PC-9 (cell line): ENCODE measurements around the gene PIAS2. TPM values are rescaled to one million over a fixed set of nuclear protein-coding genes. Genes with fewer than 3 reads are reported as not detected.
"Not testable (repeated sequence)": the region's sequence is repeated elsewhere in the genome, so short reads cannot be mapped to it uniquely, and the experiment has no call there.

Source experiments
- BruUV-seq: library from RNA; stranded (reverse); fragments of 400-500 nt; replicated peaks from 2 replicates; lab custom pipeline; 2021; lab: Mats Ljungman, UMichigan
- CTCF ChIA-PET: fragments of 300-600 bp; sonication (Branson Sonifier 250); formaldehyde crosslinking; loops from one replicate; lab custom pipeline; 2022; ENCODE audit warnings: antibody characterized with exemption; lab: Charles Lee
- POLR2A ChIA-PET: fragments of 300-600 bp; sonication (Branson Sonifier 250); formaldehyde crosslinking; loops from one replicate; lab custom pipeline; 2022; ENCODE audit warnings: antibody characterized with exemption; ENCODE audit not compliant: unreplicated experiment; lab: Charles Lee
- DNase-seq, 2 experiments: peaks; one replicate each; pipeline versions ENCODE4 v3.0.0 to v3.0.0-alpha.2; 2015 to 2022; ENCODE audit warnings: mixed read lengths in 1 of 2
- H2AFZ ChIP-seq: fragments of 200-600 bp; sonication (generic); 2 replicates; pipeline ENCODE4 v1.8.1; 2017; ENCODE audit warnings: antibody characterized with exemption
- H3F3A ChIP-seq: fragments of 200-600 bp; sonication (generic); 2 replicates; pipeline ENCODE4 v1.8.1; 2017; ENCODE audit warnings: antibody characterized with exemption, mild to moderate bottlenecking, low read depth; ENCODE audit not compliant: insufficient read depth
- H3K27ac ChIP-seq: fragments of 200-600 bp; sonication (generic); 2 replicates; pipeline ENCODE4 v1.6.1; 2016; ENCODE audit warnings: mixed run types
- H3K27me3 ChIP-seq: fragments of 200-600 bp; sonication (generic); 2 replicates; pipeline ENCODE4 v1.6.1; 2016; ENCODE audit warnings: low read depth, mixed run types; ENCODE audit not compliant: insufficient read depth
- H3K36me3 ChIP-seq: fragments of 200-600 bp; sonication (generic); 2 replicates; pipeline ENCODE4 v1.6.1; 2016; ENCODE audit warnings: low read depth, mixed run types
- H3K4me1 ChIP-seq: fragments of 200-600 bp; sonication (generic); replicated peaks from 2 replicates; pipeline ENCODE4 v1.6.1; 2016; ENCODE audit warnings: mixed run types; ENCODE audit not compliant: insufficient read depth
- H3K4me2 ChIP-seq: fragments of 200-600 bp; sonication (generic); 2 replicates; pipeline ENCODE4 v1.6.1; 2017; ENCODE audit warnings: mixed run types
- H3K4me3 ChIP-seq: fragments of 200-600 bp; sonication (generic); 2 replicates; pipeline ENCODE4 v1.6.1; 2016; ENCODE audit warnings: mixed run types
- H3K79me2 ChIP-seq: fragments of 200-600 bp; sonication (generic); 2 replicates; pipeline ENCODE4 v1.6.1; 2017; ENCODE audit warnings: low read depth, mixed run types
- H3K9me2 ChIP-seq: fragments of 200-600 bp; sonication (generic); 2 replicates; pipeline ENCODE4 v1.8.1; 2017; ENCODE audit warnings: mild to moderate bottlenecking; ENCODE audit not compliant: insufficient read depth
- H3K9me3 ChIP-seq: fragments of 200-600 bp; sonication (generic); 2 replicates; pipeline ENCODE4 v1.8.1; 2016; ENCODE audit warnings: low read depth; ENCODE audit not compliant: insufficient read depth
- H4K20me1 ChIP-seq: fragments of 200-600 bp; sonication (generic); 2 replicates; pipeline ENCODE4 v1.8.1; 2017; ENCODE audit not compliant: insufficient read depth
- EZH2 ChIP-seq: fragments of 200-600 bp; sonication (generic); IDR thresholded peaks from 2 replicates; pipeline ENCODE4 v1.8.0; 2017; ENCODE audit warnings: antibody characterized with exemption, low read depth
- intact Hi-C: fragments of 100-400 bp; cut with micrococcal nuclease; formaldehyde crosslinking; loops from one replicate; pipeline ENCODE4 v1.10.0; 2022; ENCODE audit not compliant: unreplicated experiment
- total RNA-seq: library from RNA; stranded (reverse); gene quantifications from 2 replicates; pipeline ENCODE4 v1.2.3, GENCODE V29; 2021
- TF ChIP-seq, protein P1 (sequence below): fragments of 200-600 bp; sonication (generic); conservative IDR thresholded peaks from 2 replicates; pipeline ENCODE4 v1.6.1; 2017; ENCODE audit warnings: mixed run types, antibody characterized with exemption, mild to moderate bottlenecking, moderate library complexity

PIAS2 gene
- total RNA-seq, 1 experiment from 2014 or later: 17.5 TPM

DNA sequence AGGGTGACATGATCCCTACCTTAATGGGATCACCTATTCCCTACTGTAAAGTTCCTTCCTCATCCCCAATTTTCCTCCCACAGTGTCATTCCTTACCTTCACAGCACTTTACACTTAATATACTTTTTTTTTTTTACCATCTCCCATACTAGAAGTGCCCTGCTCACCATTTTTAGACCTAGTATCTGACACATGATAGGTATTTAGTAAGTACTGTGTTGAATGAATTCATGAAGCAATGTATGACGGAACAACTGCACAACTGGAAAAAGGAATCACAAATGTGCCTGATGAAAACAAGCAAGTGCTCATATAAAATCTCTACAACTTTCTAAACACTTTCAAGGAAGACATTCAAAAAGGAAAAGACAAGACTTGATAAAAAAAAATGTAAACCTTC, 83.4 kb downstream of the PIAS2 start:
- TF ChIP-seq EZH2: no peak
- no peaks in the 10 kb centered on the region; the same call in 1 of the 2 replicates for H3K36me3 ChIP-seq
- CTCF ChIA-PET: no interaction called here
- no peaks in the 10 kb centered on the region for H3K9me3 ChIP-seq
- H3K27ac ChIP-seq: no peak overlapping the region
- H2AFZ ChIP-seq: no peak overlapping the region
- no TSS peak for BruUV-seq
- DNase-seq: no peak
- POLR2A ChIA-PET: no interaction called here
- no peaks in the 10 kb centered on the region for H3K9me2 ChIP-seq
- H3F3A ChIP-seq: no peaks in the 10 kb centered on the region
- H3K4me2 ChIP-seq: no peak overlapping the region
- H4K20me1 ChIP-seq: no peaks in the 10 kb centered on the region
- H3K27me3 ChIP-seq: no peaks in the 10 kb centered on the region
- no peaks in the 10 kb centered on the region for H3K79me2 ChIP-seq
- no peaks in the 10 kb centered on the region for H3K4me1 ChIP-seq
- intact Hi-C loops: no loop called here
- H3K4me3 ChIP-seq: no peak overlapping the region

DNA sequence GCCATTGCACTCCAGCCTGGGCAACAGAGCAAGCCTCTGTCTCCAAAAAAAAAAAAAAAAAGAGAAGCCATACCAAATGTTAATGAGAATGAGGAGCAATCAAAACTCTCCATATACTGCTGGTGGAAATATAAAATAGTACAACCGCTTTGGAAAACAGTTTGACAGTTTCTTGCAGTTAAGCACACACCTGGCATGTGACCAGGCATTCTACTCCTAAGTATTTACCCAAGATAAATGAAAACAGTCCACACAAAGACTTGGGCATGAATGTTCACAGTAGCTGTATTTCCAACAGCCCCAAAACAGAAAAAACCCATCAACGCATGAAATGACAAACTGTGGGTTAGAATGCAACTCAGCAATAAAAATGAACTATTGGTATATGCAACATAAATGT, 84.5 kb downstream of the PIAS2 start:
- no peaks in the 10 kb centered on the region; the same call in 1 of the 2 replicates for H3K36me3 ChIP-seq
- ChIA-PET CTCF (no interaction called here), POLR2A (no interaction called here)
- H3K4me3 ChIP-seq: no peak overlapping the region
- no peaks in the 10 kb centered on the region for H4K20me1 ChIP-seq
- no peaks in the 10 kb centered on the region for H3K9me2 ChIP-seq
- no peaks in the 10 kb centered on the region for H3K27me3 ChIP-seq
- H3F3A ChIP-seq: no peaks in the 10 kb centered on the region
- H3K4me2 ChIP-seq: no peak overlapping the region
- intact Hi-C loops: no loop called here
- no peak for TF ChIP-seq EZH2
- TF ChIP-seq, protein P1, sequence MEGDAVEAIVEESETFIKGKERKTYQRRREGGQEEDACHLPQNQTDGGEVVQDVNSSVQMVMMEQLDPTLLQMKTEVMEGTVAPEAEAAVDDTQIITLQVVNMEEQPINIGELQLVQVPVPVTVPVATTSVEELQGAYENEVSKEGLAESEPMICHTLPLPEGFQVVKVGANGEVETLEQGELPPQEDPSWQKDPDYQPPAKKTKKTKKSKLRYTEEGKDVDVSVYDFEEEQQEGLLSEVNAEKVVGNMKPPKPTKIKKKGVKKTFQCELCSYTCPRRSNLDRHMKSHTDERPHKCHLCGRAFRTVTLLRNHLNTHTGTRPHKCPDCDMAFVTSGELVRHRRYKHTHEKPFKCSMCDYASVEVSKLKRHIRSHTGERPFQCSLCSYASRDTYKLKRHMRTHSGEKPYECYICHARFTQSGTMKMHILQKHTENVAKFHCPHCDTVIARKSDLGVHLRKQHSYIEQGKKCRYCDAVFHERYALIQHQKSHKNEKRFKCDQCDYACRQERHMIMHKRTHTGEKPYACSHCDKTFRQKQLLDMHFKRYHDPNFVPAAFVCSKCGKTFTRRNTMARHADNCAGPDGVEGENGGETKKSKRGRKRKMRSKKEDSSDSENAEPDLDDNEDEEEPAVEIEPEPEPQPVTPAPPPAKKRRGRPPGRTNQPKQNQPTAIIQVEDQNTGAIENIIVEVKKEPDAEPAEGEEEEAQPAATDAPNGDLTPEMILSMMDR: no peak
- no peak for DNase-seq
- H3K4me1 ChIP-seq: no peaks in the 10 kb centered on the region
- no peak overlapping the region for H3K27ac ChIP-seq
- no TSS peak for BruUV-seq
- no peak overlapping the region for H2AFZ ChIP-seq
- no peaks in the 10 kb centered on the region for H3K9me3 ChIP-seq
- H3K79me2 ChIP-seq: no peaks in the 10 kb centered on the region

DNA sequence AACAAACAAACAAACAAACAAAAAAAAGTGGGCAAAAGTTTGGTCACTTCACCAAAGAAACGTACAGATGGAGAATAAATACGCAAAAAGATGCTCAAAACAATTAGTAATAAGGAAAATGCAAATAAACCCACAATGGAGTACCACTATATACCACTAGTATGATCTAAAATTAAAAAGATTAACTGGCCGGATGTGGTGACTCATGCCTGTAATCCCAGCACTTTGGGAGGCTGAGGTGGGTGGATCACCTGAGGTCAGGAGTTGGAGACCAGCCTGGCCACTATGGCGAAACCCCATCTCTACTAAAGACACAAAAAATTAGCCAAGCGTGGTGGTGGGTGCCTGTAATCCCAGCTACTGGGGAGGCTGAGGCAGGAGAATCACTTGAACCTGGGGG, 84.9 kb downstream of the PIAS2 start:
- not testable (repeated sequence) for H3K4me3 ChIP-seq, BruUV-seq

DNA sequence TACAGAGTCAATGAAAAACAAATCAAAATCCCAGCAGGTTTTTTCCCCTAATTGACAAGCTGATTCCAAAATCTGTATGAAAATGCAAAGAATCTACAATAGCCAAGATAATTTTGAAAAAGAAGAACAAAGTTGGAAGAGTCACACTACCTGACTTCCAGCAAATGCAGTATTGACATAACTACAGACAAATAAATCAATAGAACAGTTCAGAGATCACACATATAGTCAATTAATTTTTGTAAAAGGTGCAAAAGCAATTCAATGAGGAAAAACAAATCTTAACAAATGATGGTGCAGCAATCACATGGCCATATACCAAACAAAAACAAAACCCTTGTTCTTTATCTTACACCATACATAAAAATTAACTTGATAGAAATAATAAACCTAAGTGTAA, 85.9 kb downstream of the PIAS2 start:
- Histone ChIP-seq H3K9me3 (no peaks in the 10 kb centered on the region), H2AFZ (no peak overlapping the region), H3K79me2 (no peaks in the 10 kb centered on the region), H3K36me3 (no peaks in the 10 kb centered on the region; the same call in none of the 2 replicates), H3K4me1 (no peaks in the 10 kb centered on the region), H3F3A (no peaks in the 10 kb centered on the region), H3K9me2 (no peaks in the 10 kb centered on the region), H4K20me1 (no peaks in the 10 kb centered on the region), H3K4me3 (no peak overlapping the region), H3K27ac (no peak overlapping the region), H3K4me2 (no peak overlapping the region), H3K27me3 (no peaks in the 10 kb centered on the region)
- intact Hi-C loops: no loop called here
- TF ChIP-seq, protein P1: no peak
- TF ChIP-seq EZH2: no peak
- ChIA-PET POLR2A (no interaction called here), CTCF (no interaction called here)
- DNase-seq: no peak
- no TSS peak for BruUV-seq

More for the DNA sequence above, 84.9 kb downstream of the PIAS2 start:
- POLR2A ChIA-PET, H3K4me1 ChIP-seq, H3K79me2 ChIP-seq, H3K4me2 ChIP-seq, intact Hi-C loops, H4K20me1 ChIP-seq, CTCF ChIA-PET, H3K27ac ChIP-seq, H3K9me3 ChIP-seq, H3K36me3 ChIP-seq, H3K27me3 ChIP-seq, H2AFZ ChIP-seq, H3K9me2 ChIP-seq, DNase-seq, H3F3A ChIP-seq: not testable (repeated sequence)
